GM19328 (cell line): Measurements from ENCODE around the gene PGM2.
A peak's percentile ranks its signal among the peaks of the same experiment; 100 is the strongest.

ENCODE experiments used
- ATAC-seq: cut with Tn5 transposase; IDR thresholded peaks from one replicate; pipeline ENCODE4 v1.9.1; 2021; ENCODE audit warnings: mild to moderate bottlenecking, moderate library complexity; ENCODE audit not compliant: unreplicated experiment

Gene PGM2

GRCh38 chr4:37858872-37859271 lies 32.4 kb downstream of the PGM2 start:
- ATAC-seq: no peak

- no peak for ATAC-seq
These were observed 33.8 kb downstream of the PGM2 start for GRCh38 chr4:37860266-37860665.

- no peak for ATAC-seq
These were observed 36.5 kb downstream of the PGM2 start for GRCh38 chr4:37862961-37863360.

- ATAC-seq: no peak
These were observed 38.3 kb downstream of the PGM2 start for GRCh38 chr4:37864786-37865185.

DNA sequence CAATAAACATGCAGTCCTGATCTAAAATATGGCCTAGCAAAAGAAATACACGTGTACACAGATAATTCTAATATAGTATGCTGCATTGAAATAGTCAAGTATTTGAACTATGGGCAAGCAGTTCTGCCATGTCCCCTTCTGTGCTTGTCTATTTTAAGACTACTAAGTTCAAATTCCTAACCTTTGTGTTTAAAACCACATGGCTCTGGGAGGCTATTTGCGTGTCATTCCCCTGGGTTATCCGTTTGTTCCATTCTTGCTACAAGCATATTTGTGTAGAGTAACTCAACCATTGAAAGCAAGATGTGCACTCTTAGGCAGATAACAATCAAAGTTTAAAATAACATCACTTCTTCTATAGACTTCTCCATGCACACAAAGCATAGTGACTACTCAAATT lies 39.0 kb downstream of the PGM2 start:
- ATAC-seq: no peak

- ATAC-seq: no peak
These were observed 40.6 kb downstream of the PGM2 start for GRCh38 chr4:37867102-37867501.

GRCh38 chr4:37868238-37868637 lies 41.8 kb downstream of the PGM2 start:
- no peak for ATAC-seq

DNA sequence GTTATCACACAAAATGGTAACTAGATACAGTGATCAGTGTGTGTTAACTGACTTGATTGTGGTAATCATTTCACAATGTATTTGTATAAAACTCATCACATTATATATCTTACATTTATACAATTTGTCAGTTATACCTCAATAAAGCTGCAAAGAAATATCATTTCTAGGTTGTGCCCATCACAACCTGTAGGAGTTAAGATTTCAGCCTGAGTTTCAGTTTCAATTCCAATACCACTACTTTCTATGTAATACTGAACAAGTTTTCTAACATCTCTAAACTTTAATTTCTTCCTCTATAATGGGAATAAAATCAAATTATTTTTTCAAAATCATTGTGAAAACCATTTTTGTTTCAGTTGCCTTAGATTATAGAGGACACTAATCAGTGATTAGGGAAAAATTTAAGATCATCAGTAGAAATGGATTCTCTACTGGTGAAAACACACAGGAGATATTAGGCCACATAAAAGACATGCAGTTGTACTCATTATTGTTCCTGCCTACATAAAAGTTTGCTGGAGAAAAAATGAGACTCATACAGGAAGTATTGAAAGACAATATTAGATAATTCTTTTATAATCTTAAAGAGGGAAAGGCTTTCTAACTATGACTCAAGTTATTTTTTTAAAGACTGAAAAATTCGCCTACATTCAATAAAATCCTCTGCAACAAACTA lies 46.0 kb downstream of the PGM2 start:
- ATAC-seq: no peak

DNA sequence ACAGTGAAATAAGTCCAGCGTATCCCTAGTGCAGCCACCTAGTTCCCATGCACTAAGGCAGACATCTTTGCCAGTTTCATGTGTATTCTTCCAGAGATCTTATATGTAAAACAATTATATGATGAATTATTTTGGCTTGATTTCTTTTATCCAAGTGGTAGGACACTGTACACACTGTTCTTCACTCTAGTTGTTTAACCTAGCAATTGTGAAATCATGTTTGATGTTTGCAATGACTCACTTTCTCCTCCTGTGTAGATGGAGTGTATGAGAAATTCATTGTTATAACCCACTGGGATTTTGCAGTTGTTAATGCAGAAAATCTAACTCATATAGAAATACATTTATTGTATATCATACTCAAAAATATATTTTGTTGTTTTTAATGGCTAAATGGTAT lies 46.9 kb downstream of the PGM2 start:
- no peak for ATAC-seq

DNA sequence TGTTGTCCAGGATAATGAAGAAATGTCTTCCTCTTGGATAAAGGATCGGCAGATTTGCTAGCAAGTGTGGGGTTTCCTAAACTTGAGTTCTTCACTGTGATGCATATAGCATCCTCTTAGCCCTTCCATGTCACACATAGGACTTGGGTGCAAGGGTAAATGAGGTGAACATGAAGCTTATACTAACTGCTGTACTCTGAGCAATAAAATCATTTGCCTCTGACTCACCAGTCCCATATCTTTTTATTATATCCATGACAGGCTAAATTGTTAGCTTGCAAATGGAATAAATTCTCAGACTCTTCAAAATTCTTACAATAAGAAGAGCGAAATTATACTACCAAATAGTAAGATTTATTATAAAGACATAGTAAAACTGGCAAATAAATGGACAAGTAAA lies 49.7 kb downstream of the PGM2 start:
- no peak for ATAC-seq

DNA sequence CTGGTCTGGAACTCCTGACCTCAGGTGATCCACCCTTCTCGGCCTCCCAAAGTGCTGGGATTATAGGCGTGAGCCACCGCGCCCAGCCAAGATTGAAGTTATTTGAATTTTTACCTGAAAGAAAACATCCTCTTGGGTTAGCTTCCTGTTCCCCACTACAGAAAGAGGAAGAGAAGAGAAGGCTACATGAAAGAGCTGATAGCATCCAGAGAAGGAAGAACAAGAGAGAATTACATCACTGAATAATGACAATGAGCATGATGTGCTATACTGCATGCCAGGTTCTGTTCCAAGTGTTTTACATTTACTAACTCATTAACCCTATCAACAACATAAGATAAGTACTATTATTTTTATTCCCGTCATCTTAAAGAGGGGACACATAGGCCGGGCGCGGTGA lies 52.9 kb downstream of the PGM2 start:
- no peak for ATAC-seq

GRCh38 chr4:37881811-37882210 lies 55.3 kb downstream of the PGM2 start:
- no peak for ATAC-seq

GRCh38 chr4:37882665-37883296 lies 56.3 kb downstream of the PGM2 start:
- ATAC-seq: no peak

- no peak for ATAC-seq
These were observed 58.5 kb downstream of the PGM2 start for GRCh38 chr4:37884855-37885487.

- no peak for ATAC-seq
These were observed 59.0 kb downstream of the PGM2 start for GRCh38 chr4:37885496-37885895.

DNA sequence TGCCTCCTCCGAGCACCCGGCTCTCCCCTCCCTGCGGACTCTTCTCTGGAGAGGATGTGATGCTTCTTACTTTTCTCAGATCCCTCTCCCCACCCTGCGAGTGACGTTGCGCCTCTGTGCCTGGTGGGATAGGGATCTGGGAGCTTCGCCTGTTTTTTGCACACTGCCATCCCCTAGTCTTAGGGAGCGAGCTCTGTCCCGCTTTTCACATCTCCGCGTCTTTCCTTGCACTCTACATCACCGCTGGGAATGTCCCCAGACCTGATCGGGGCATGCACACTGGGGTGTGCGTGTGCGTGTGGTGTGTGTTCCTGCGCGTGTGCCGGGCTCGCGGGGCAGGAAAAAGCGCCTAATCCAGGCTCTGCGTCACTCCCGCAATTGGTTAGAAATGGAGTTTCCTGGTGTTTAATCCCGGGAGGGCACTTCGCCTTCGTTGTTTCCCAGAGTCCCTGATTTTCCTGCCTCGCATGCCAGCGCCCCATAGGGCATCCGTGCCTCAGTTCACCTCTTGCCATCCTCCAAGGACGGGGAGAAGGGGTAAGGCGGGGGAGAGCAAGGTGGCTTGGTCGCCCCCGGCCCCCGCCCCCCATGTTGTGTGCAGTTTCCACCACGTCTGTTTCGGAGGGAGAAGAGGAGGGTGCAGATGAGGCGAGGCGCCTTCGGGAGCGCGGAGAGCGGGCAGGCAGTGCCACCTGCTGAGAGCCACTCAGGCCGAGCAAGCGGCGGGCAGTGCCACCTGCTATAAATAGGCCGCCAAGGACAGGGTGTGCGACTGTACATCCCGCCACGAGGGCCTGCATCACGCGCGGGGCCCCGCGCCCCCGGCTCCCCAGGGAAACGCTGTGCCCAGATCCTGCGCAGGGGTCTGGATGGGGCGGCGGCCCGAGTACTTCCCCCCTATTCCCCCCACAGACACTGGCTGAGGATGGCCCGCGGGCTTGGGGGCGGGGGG lies 63.6 kb downstream of the PGM2 start:
- ATAC-seq: no peak

DNA sequence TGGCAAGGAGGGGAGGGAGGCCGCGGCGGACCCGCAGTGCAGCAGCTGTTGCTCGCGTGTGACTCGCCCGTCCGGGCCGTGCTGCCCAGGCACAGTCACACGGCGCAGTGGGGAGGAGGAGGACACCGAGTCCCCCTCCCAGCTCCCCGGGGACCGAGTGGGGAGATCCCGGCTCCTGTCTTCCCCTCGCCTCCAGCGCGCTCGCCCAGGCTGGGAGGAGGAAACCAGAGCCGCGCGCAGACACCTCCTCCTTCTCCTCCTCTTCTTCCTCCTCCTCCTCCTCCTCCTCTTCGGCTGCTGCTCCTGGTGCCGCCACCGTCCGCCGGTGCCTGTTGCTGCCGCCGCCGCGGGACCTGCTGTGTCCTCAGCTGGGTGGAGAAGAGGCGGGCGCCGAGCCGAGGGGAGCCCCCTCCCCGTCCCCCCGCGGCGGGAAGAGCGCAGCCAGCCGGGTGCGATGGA lies 64.3 kb downstream of the PGM2 start, which contains the start of gene TBC1D1:
Gene TBC1D1, plus strand, starts transcription at position 284 of the 459 bp plus-strand sequence. CDS start 11,012 bp downstream, outside the sequence.
- ATAC-seq: peak; percentile 32

DNA sequence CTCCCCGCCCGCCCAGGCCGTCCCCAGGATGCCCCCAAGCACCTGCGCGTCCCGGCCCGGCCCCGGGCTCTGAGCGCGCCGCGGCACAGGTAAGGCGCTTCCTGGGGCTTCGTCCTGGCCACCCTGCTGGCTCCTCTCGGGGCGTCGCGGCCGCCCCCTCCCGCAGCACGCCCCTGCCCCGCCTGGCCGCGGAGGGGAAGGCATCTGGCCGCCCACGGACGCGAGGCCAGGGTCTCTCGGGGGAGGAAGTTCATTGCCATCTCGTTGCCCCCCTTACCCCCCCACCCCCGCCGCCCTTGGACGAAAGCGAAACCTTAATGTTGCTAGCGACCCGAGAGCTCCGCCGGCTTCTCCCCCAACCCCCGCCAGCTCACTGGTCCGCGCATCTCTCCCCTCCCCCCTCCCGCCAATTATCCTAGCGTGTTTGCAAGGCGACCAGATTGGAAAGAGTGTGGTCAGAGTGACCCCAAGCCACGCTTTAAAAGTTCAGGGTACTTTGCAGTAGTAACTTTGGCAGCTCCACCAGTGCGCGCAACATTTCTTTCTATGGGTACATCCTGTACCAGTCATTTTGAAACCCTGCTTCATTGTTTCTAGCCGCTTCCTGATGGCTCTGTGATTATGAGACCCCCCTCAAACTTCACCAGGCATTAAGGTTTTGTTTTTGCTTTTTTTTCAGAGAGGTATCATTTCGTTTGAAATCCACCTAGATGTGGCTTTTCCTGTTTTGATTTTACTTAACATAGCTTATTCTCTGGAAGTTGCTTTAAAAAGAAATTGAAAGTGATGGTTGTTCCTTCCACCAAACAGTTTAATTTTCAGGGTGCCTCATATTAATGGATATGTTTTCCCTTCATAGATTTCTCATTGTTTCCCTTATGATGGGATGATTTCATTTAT lies 65.0 kb downstream of the PGM2 start:
- peak; percentile 39 for ATAC-seq

GRCh38 chr4:37892641-37893040 lies 66.2 kb downstream of the PGM2 start:
- ATAC-seq: peak; percentile 53

DNA sequence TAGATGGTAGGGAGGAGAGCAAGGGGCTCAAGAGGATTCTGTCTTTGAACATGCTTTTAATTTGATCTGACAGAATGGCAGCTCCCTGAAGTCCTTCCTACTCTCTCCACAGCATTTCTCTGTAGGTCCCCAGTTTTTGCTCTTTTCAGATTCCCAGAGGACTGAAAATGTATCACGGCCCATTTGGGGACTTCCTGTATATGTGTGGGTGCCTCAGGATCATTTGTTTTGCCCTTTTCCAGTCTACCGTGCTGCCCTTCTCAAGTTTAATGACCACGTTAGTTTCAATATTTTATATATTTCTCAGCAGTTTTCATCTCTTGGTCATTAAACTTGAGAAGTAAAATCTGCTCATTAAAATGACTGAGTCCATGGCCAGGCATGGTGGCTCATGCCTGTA lies 66.7 kb downstream of the PGM2 start:
- no peak for ATAC-seq
